ENCODE data around the gene SLC22A5. TPM values are rescaled to one million over a fixed set of nuclear protein-coding genes. Genes with fewer than 3 reads are reported as not detected.
A peak's percentile ranks its signal among the peaks of the same experiment; 100 is the strongest.
"Not testable (repeated sequence)": the region's sequence is repeated elsewhere in the genome, so short reads cannot be mapped to it uniquely, and the experiment has no call there.

The SLC22A5 gene
- total RNA-seq, 1 donor from 2014 or later = 2.8 TPM

DNA sequence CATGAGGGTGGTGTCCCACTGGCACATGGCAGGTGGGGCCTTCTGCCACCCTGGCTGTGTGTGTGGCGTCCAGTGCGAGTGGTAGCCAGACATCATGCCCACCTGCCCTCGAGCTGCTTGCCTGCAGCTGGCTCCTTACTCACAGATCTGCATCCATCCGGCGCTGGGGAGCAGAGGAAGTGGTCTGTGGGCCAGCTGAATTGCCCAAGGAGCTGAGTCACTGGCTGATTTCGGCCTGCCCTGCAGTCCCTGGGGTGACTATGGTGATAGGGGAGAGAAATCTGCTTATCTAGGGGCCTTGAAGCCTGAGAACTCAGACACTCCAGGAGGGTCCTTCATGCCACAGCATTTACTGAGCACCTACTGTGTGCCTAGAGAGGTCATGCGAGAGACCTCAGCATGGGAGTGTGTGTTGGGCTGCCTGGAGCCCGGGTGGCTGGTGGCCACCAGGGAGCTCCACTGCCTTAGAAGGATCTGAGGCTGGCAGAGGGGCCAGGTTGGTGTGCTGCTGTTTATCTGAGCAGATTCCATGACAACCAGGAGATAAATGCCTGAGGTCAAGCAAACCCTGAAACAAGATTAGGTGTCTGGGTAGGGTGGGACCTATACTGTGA, 57.1 kb downstream of the SLC22A5 start:
- no peak for DNase-seq (ENCODE audit: low read depth, low spot score)

DNA sequence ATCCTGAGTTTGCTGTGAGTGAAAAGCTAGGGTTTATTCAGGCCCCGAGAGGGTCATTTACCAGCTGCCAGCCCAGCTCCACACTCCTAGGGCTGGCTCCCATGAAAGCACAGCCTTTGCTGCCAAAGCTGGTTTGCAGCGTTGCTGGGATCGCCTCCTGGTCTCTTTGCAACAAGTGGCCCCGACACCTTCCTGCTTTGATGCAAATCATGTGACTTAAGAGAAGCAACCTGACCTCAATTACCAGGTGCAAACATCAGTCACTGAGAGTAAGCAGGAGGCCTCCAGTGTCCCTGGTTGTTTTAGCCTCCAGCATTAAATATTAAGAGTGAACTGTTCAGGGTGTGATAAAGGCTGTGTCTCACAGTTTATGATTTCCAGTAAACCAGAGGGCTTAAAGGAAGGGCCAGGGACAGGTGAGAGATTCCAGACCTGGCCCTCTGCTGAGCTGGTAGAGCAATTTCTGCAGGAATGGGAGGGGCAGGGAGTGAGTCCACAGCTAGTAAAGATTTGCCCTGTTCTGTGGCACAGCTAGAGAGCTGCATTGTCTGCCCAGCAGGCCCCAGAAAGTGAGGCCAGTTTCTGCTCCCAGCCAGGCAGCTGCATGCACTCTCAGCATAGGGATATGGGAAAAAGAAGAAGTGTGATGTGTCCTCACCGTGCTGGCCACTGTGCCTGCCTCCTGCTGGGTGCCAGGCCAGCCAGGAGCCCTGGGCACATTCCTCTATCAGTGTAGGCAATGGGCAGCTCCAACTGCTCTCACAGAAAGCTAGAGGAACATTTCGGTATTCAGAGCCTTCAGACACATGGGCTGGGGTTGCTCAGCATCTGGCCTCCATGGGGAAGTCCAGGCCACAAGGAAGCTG, 58.0 kb downstream of the SLC22A5 start:
- DNase-seq (ENCODE audit: low read depth, low spot score) = no peak

DNA sequence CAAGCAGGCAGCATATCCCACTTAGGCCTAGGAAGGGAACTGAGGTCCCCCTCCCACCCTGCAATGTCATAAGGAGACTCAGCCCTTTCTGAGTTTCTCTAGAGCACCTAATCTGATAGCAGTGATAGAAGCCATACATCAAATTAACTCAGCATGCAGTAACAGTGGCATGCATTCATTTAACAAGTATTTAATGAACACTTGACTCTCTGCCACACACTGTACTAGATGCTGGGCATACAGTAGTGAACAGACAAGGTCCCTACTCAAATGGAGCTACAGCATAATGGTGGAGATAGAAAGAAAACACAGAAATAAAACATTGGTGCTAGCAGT, 58.6 kb downstream of the SLC22A5 start:
- no peak for DNase-seq (ENCODE audit: low read depth, low spot score)

GRCh38 chr5:132428484-132429462, 59.3 kb downstream of the SLC22A5 start:
- DNase-seq (ENCODE audit: low read depth, low spot score) = no peak

GRCh38 chr5:132429463-132430440, 60.2 kb downstream of the SLC22A5 start:
- no peak for DNase-seq (ENCODE audit: low read depth, low spot score)

DNA sequence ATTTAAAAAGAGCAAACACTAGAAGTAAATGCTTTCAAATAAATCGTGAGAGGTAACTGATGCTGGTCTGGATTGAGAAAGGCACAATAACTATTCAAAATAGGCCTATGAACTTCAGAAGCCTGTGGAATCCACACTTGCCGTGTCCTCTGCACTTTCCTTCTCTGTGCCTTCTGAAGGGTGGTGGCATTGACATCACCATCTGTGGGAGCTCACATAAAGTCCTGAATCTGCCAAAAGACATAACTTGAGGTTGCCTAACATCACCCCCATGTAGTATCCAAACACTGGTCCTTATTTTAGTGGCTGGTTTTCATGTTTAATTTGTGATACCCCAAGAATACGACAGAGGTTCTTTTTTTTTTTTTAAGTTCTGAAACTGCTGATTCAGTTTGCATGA, 61.2 kb downstream of the SLC22A5 start:
- DNase-seq (ENCODE audit: low read depth, low spot score) = no peak

DNA sequence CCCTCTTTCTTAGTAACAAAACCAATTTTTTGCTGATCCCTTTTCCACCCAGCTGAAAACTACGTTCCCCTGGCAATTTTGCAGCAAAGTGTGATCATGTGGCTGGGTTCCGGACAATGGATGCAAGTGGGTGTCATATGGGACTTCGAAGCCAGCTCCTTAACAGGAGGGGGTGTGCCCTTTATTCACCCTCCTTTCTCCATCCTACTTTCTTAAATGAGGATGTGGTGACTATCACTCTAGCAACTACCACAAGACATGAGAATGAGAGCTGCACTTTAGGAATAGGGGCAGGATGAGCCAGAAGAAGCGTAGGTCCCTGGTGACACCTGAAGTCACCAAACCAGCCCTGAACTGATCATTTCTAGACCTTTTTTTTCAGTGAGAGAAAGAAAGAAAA, 62.1 kb downstream of the SLC22A5 start:
- no peak for DNase-seq (ENCODE audit: low read depth, low spot score)

DNA sequence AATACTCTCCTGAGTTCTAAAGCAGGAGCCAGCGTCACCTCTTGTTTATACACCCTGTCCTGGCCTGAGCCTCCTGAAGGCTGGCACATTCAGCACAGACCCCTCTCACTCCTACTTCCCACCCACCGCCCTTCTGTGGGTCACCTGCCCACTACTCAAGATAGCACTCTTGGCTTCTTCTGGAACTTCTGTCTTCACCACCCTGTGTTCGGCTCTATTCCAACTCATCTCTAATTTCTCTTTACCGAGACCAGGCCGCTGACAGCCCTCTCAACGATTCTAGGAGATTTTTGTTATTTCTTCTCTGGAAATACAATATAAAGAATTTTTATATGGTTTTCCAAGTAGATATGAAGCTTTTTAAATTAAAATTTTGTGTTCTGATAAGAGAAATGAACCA, 63.6 kb downstream of the SLC22A5 start:
- no peak for DNase-seq (ENCODE audit: low read depth, low spot score)

DNA sequence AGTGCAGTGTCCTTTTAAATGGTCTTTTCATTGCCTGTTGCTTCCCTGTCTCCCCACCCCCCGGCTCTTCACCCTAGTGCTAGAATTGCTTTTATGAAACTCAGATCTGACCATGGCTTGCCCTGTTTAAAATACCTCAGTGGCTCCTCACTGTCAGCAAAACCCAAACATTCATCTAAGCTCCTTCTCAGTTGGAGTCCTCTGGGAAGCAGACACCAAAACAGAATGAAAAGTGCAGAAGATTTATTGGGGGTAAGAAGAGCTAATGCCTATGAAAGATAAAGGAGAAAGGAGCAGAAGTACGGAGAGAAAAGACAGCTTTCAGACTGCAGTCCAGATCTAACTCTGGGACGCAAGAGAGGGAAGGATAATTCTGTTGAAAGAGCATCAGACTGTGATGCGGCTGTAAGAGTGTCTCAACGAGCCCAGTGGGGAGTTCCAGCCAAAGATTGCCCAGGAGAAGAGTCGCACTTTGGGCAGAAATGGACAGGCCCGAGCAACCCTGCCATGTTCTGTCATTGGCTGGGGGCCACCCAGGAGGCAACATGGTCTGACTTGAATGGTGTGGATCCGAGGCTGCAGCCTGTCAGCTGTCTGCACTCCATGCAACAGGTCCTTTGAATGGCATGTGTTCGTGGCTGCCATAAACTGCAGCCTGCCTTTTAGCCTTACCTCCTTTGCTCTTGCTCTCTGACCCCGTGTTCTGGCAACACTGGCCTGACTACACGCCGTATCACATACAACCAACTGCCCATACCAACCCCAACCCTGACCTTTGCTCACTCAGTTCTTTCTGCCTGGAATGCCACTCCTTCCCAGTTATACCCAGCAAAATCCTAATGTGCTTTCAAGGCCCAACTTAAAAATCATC, 65.1 kb downstream of the SLC22A5 start:
- no peak for DNase-seq (ENCODE audit: low read depth, low spot score)

GRCh38 chr5:132435447-132435846, 65.9 kb downstream of the SLC22A5 start:
- DNase-seq (ENCODE audit: low read depth, low spot score) = no peak

DNA sequence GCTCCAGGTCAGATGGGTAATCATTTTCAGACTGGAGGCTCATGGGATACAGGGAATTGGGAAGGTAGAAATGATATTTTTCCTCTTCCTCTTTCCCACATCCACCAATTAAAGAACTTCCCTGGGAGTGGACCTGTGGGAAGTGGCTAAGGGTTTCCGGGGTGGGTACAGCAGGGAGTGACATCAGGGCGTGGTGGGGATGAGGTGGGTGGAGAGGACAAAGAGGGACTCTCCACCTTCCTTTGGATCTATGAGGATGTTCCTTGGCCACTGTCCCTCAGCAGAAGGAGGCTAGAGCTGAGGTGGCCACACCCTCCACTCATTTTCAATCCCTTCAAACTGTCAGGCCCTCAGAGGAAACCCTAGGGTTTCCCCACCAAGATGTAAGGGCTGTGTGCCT, 66.4 kb downstream of the SLC22A5 start:
- no peak for DNase-seq (ENCODE audit: low read depth, low spot score)

GRCh38 chr5:132436936-132437335, 67.4 kb downstream of the SLC22A5 start:
- no peak for DNase-seq (ENCODE audit: low read depth, low spot score)

GRCh38 chr5:132437604-132438266, 68.2 kb downstream of the SLC22A5 start:
- no peak for DNase-seq (ENCODE audit: low read depth, low spot score)

- not testable (repeated sequence) for DNase-seq (ENCODE audit: low read depth, low spot score)
Observed at GRCh38 chr5:132438267-132438645, 68.7 kb downstream of the SLC22A5 start.

GRCh38 chr5:132438917-132439316, 69.4 kb downstream of the SLC22A5 start:
- no peak for DNase-seq (ENCODE audit: low read depth, low spot score)

GRCh38 chr5:132439521-132440089, 70.1 kb downstream of the SLC22A5 start:
- peak; percentile 51 for DNase-seq (ENCODE audit: low read depth, low spot score)

DNA sequence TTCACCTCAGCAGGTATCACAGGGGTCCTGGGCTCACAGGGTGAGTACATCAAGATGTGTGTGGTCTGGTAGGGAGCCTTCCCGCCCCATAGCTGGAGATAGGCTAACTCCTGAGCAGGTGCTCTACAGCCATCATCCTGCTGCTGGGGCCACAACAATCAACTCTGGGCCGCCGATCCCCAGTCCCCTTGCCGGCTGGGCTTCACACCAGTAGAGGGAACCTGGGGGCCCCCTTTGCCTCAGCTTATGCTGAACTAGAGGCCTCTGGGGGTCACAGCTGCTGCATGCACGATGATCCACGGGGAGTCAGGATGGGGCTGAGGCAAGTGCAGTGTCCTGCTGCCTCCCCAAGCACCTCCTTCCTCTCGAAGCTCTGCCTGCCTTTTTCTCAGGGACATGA, 74.6 kb downstream of the SLC22A5 start:
- no peak for DNase-seq (ENCODE audit: low read depth, low spot score)

All from pulmonary artery endothelial cell (primary cell).